Fibroblast of the aortic adventitia (primary cell): ENCODE measurements around the gene KIF23. TPM values are rescaled to one million over a fixed set of nuclear protein-coding genes. Genes with fewer than 3 reads are reported as not detected.
"Not testable (repeated sequence)": the region's sequence is repeated elsewhere in the genome, so short reads cannot be mapped to it uniquely, and the experiment has no call there.

ENCODE experiments used
- DNase-seq: peaks from one replicate; pipeline ENCODE4 v3.0.0-alpha.2; 2010; ENCODE audit warnings: low read depth
- H3K4me3 ChIP-seq: 2 replicates; pipeline ENCODE4 v1.5.1; 2011; ENCODE audit warnings: low read depth, mild to moderate bottlenecking, control low read depth, low read length, moderate library complexity
- total RNA-seq: library from RNA; depleted of rRNA; stranded (reverse); fragments of >200 nt; gene quantifications from 2 replicates; pipeline ENCODE4 v1.2.3, GENCODE V29; 2012; ENCODE audit warnings: low replicate concordance
- TF ChIP-seq, protein P1 (sequence below): IDR thresholded peaks from 2 replicates; pipeline ENCODE4 v1.5.1; 2011; ENCODE audit warnings: mild to moderate bottlenecking, low read length, control low read depth, inconsistent platforms; ENCODE audit not compliant: insufficient read depth

KIF23 gene
- total RNA-seq, 1 donor: 48.6 TPM

DNA sequence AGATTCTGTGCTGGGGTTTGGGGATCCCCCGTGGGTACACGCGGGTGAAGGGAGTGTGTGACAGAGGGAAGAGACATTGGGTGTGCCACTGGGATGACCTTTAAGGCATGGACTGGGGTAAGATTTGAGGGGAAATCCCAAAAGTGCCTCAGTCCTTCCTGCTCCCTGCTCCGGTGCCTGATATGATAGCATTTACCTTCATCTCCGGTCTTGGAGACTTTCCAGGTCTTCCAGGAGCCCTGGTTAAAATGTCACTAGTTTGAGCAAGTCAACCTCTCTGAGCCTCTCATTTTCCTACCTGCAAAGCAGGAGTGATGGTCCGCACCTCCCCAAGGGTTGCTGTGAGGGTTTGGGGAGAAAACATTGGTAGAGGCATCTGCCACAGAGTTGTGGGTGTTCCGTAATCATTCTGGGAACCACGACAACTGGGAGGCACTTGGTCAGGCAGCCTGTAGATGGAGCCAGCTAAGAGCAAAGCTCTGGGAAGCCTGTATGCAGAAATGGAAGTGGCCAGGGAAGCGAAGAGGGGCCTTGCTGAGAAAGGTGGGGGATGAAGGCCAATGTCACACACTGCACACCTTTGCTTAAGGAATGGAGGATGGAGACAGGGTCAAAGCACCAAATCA, 33.9 kb upstream of the KIF23 start:
- TF ChIP-seq, protein P1, sequence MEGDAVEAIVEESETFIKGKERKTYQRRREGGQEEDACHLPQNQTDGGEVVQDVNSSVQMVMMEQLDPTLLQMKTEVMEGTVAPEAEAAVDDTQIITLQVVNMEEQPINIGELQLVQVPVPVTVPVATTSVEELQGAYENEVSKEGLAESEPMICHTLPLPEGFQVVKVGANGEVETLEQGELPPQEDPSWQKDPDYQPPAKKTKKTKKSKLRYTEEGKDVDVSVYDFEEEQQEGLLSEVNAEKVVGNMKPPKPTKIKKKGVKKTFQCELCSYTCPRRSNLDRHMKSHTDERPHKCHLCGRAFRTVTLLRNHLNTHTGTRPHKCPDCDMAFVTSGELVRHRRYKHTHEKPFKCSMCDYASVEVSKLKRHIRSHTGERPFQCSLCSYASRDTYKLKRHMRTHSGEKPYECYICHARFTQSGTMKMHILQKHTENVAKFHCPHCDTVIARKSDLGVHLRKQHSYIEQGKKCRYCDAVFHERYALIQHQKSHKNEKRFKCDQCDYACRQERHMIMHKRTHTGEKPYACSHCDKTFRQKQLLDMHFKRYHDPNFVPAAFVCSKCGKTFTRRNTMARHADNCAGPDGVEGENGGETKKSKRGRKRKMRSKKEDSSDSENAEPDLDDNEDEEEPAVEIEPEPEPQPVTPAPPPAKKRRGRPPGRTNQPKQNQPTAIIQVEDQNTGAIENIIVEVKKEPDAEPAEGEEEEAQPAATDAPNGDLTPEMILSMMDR: peak; percentile 31
- peak; percentile 16 for DNase-seq
- H3K4me3 ChIP-seq: no peak overlapping the region

DNA sequence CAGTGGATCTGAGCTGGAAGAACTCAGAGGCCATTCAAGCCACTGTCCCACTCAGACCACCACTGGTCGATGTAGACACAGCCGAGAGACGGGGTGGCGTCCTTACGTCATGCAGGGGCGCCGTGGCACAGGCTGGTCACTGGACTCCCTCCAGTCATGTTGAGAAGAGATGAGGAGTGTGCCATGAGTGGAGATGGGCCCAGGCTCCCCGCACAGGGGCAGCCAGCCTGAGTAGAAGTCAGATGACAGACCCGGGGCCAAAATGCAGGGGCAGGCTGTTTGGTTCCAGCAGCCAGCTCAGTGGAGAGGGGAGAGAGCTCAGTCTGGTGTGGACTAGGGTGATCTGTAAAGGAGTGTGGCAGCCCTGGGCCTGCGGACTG, 33.4 kb upstream of the KIF23 start:
- TF ChIP-seq, protein P1: no peak
- H3K4me3 ChIP-seq: no peak overlapping the region
- no peak for DNase-seq

DNA sequence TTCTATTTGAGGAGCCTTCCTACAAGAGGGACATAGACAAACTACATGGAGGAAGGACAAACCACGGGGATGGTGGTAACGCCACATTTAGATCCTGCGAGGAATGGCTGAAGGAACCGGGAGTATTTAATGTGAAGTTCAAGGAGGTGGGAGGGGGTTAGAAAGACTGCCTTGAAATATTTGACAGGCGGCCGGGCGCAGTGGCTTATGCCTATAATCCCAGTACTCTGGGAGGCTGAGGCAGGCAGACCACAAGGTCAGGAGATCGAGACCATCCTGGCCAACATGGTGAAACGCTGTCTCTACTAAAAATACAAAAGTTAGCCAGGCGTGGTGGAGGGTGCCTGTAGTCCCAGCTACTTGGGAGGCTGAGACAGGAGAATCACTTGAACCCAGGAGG, 32.0 kb upstream of the KIF23 start:
- not testable (repeated sequence) for DNase-seq, H3K4me3 ChIP-seq

DNA sequence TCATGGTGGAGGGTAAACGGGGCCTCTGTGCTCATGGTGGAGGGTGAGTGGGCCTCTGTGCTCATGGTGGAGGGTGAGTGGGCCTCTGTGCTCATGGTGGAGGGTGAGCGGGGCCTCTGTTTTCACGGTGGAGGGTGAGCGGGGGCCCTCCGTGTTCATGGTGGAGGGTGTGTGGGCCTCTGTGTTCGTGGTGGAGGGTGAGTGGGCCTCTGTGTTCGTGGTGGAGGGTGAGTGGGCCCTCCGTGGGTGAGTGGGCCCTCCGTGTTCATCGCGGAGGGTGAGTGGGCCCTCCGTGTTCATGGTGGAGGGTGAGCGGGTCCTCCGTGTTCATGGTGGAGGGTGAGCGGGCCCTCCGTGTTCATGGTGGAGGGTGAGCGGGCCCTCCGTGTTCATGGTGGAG, 30.1 kb upstream of the KIF23 start:
- DNase-seq, H3K4me3 ChIP-seq: not testable (repeated sequence)

DNA sequence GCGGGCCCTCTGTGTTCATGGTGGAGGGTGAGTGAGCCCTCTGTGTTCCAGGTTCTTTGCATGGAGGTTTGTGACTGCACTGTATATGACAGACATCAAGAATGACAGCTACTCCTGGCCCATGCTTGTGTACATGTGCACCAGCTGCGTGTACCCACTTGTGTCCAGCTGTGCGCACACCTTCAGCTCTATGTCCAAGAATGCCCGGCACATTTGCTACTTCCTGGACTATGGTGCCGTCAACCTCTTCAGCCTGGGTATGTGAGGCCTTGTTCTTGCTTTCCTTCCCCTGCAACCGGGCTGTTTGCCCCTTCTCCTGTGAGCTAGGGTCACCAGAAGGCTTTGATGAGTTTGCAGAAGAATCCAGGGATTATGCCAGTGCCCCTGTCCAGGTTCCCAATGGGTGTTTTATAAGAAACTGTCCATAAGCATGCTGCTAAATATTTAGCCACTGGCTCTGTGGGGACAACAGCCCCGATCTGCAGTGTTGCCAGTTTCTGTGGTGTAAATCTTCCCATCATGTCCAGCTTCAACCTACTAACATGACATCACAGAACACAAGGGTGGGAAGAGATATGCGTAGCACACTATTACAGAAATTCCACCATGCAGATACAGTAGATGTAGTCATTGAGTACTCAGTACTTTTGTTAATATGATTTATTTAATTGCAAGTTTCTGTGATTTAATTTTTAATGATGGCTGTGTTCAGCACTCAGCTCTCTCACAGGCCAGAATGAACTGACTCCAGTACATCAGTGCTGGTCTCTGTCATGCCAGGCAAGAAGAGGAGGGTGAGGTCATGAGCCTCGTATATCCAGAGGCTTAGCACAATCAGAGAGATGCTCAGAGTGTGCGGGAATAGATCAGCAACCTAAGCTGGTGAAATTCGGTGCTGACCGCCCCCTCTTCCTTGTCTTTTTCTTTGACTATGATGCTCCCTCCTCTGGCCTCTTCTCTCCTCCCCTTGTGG, 29.2 kb upstream of the KIF23 start:
- no peak for DNase-seq
- TF ChIP-seq, protein P1: no peak
- no peak overlapping the region for H3K4me3 ChIP-seq

DNA sequence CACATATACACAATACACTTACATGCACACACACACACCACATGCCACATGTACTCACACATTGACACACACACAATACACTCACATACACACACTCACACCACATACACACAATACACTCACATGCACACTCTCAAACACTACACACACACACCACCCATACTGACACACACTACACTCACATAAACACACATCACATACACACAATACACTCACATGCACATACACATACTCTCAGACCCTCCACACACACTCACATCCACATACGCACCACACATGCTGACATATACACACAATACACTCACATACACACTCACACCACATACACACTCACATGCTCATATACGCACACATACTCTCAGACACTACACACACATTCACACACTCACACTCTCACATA, 28.3 kb upstream of the KIF23 start:
- TF ChIP-seq, protein P1: no peak
- DNase-seq: no peak
- no peak overlapping the region for H3K4me3 ChIP-seq

DNA sequence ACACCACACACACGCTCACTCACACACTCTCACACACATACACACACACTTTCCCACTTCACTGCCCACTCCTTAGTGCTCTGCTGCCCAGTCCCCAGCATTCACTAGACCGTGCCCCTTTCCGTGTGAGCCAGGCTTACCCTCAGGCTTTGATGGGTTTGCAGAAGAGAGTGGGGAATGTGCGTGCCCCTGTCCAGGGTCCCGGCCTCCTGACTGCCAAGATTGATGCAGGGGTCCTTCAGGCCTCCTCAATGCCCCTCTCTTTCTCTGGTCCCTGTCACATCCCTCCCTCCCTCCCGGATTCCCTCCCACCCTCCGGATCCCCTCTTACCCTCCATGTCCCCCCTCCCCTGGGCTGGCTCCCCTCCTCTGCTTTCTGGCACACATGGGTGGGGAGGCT, 27.9 kb upstream of the KIF23 start:
- TF ChIP-seq, protein P1: no peak
- no peak overlapping the region for H3K4me3 ChIP-seq
- DNase-seq: no peak
